GM23338 (cell line): ENCODE data around the gene ATP6V1F. TPM values are rescaled to one million over a fixed set of nuclear protein-coding genes. Genes with fewer than 3 reads are reported as not detected.
A peak's percentile ranks its signal among the peaks of the same experiment; 100 is the strongest.

ENCODE experiments used
- ATAC-seq: fragments of 200-7000 bp; cut with Tn5 transposase; 3 replicates; pipeline ENCODE4 v1.9.1; 2020
- DNase-seq: peaks from one replicate; pipeline ENCODE4 v3.0.0-alpha.2; 2015; ENCODE audit warnings: low spot score
- H2AFZ ChIP-seq: fragments of 200-600 bp; sonication (generic); 2 replicates; pipeline ENCODE4 v1.8.0; 2016; ENCODE audit warnings: antibody characterized with exemption, mild to moderate bottlenecking, moderate library complexity
- H3F3A ChIP-seq: fragments of 200-600 bp; sonication (generic); replicated peaks from 2 replicates; pipeline ENCODE4 v1.8.0; 2017; ENCODE audit warnings: antibody characterized with exemption, mixed run types, low read depth
- H3K27ac ChIP-seq: fragments of 200-600 bp; sonication (generic); 2 replicates; pipeline ENCODE4 v1.6.1; 2016; ENCODE audit warnings: low read depth
- H3K27me3 ChIP-seq: fragments of 200-600 bp; sonication (generic); 2 replicates; pipeline ENCODE4 v1.8.0; 2016; ENCODE audit warnings: mild to moderate bottlenecking, mixed run types, moderate library complexity; ENCODE audit not compliant: insufficient read depth
- H3K36me3 ChIP-seq: fragments of 200-600 bp; sonication (generic); 2 replicates; pipeline ENCODE4 v1.8.0; 2016; ENCODE audit warnings: mild to moderate bottlenecking; ENCODE audit not compliant: insufficient read depth
- H3K4me1 ChIP-seq: fragments of 200-600 bp; sonication (generic); 2 replicates; pipeline ENCODE4 v1.8.0; 2016; ENCODE audit warnings: mild to moderate bottlenecking, moderate library complexity; ENCODE audit not compliant: insufficient read depth
- H3K4me2 ChIP-seq: fragments of 200-600 bp; sonication (generic); 2 replicates; pipeline ENCODE4 v1.7.1; 2017; ENCODE audit warnings: mixed run types
- H3K4me3 ChIP-seq: fragments of 200-600 bp; sonication (generic); 2 replicates; pipeline ENCODE4 v1.6.1; 2016; ENCODE audit warnings: mixed run types
- H3K79me2 ChIP-seq: fragments of 200-600 bp; sonication (generic); replicated peaks from 2 replicates; pipeline ENCODE4 v1.8.0; 2017; ENCODE audit warnings: mild to moderate bottlenecking; ENCODE audit not compliant: insufficient read depth
- H3K9me2 ChIP-seq: fragments of 200-600 bp; sonication (generic); 2 replicates; pipeline ENCODE4 v1.8.0; 2017; ENCODE audit not compliant: insufficient read depth
- H4K20me1 ChIP-seq: fragments of 200-600 bp; sonication (generic); replicated peaks from 2 replicates; pipeline ENCODE4 v1.8.0; 2017; ENCODE audit warnings: mild to moderate bottlenecking; ENCODE audit not compliant: insufficient read depth
- H3K27ac Mint-ChIP-seq: 2 replicates; pipeline ENCODE4 v1.8.0; 2020; ENCODE audit warnings: inconsistent platforms, mild to moderate bottlenecking, moderate library complexity, mixed read lengths
- H3K27me3 Mint-ChIP-seq: 3 replicates; pipeline ENCODE4 v1.8.0; 2022; ENCODE audit warnings: low read depth, mild to moderate bottlenecking, moderate library complexity, mixed read lengths, inconsistent platforms; ENCODE audit not compliant: insufficient read depth, poor library complexity
- H3K36me3 Mint-ChIP-seq: 3 replicates; pipeline ENCODE4 v1.8.0; 2021; ENCODE audit warnings: low read depth, mild to moderate bottlenecking, inconsistent platforms, moderate library complexity, mixed read lengths
- H3K4me1 Mint-ChIP-seq: 3 replicates; pipeline ENCODE4 v1.8.0; 2020; ENCODE audit warnings: mild to moderate bottlenecking, inconsistent platforms, mixed read lengths
- H3K4me3 Mint-ChIP-seq: 3 replicates; pipeline ENCODE4 v1.8.0; 2021; ENCODE audit warnings: moderate library complexity, mild to moderate bottlenecking, inconsistent platforms, mixed read lengths
- H3K9me3 Mint-ChIP-seq: 3 replicates; pipeline ENCODE4 v1.8.0; 2020; ENCODE audit warnings: moderate library complexity, mild to moderate bottlenecking, inconsistent platforms, mixed read lengths
- NANOG ChIP-seq: IDR thresholded peaks from 2 replicates; pipeline ENCODE4 v1.6.1; 2016; ENCODE audit warnings: antibody characterized with exemption, borderline replicate concordance
- ZNF331 ChIP-seq: fragments of 250-450 bp; sonication (Bioruptor Pico); IDR thresholded peaks from 2 replicates; pipeline ENCODE4 v1.5.0; 2020; ENCODE audit warnings: low read depth, mild to moderate bottlenecking, moderate library complexity
- ZNF462 ChIP-seq: fragments of 250-450 bp; sonication (Bioruptor Pico); IDR thresholded peaks from 2 replicates; pipeline ENCODE4 v1.5.0; 2020; ENCODE audit warnings: mild to moderate bottlenecking, moderate library complexity
- polyA plus RNA-seq: library from polyadenylated mRNA; unstranded; fragments of >200 nt; fragmentation: Nextera tagmentation; extraction: Ambion mirVana; gene quantifications from 2 replicates; pipeline ENCODE4 v1.2.1, GENCODE V29; 2016
- total RNA-seq: library from RNA; depleted of rRNA; stranded (reverse); fragments of >200 nt; shearing (Covaris generic); gene quantifications from 2 replicates; pipeline ENCODE4 v1.2.3, GENCODE V29; 2014
- TF ChIP-seq, protein P1 (sequence below): IDR thresholded peaks from 2 replicates; pipeline ENCODE4 v1.6.1; 2016; ENCODE audit warnings: antibody characterized with exemption
- TF ChIP-seq, protein P2 (sequence below), 2 experiments: fragments of 200-600 bp in 1 of 2; sonication (generic) in 1 of 2; conservative IDR thresholded peaks; 2 replicates each; pipeline versions ENCODE4 v1.5.1 to v1.6.1; 2016 to 2017; ENCODE audit warnings: antibody characterized with exemption in 2 of 2, low read depth in 2 of 2, mild to moderate bottlenecking in 2 of 2, moderate library complexity in 1 of 2

The ATP6V1F gene
- total and polyA plus RNA-seq, 2 experiments from 2014 or later = 66.5 to 271 TPM

GRCh38 chr7:128887169-128888038 is 24.7 kb downstream of the ATP6V1F start:
- Mint-ChIP-seq H3K4me1 (no peaks in the 10 kb centered on the region; the same call in 1 of the 3 replicates), H3K9me3 (peaks cover 3% of the 10 kb centered on the region; the same call in 1 of the 3 replicates), H3K36me3 (no peaks in the 10 kb centered on the region), H3K27ac (no peak overlapping the region), H3K27me3 (peaks cover 23% of the 10 kb centered on the region), H3K4me3 (no peak overlapping the region)
- peaks cover 10% of the 10 kb centered on the region; the same call in 1 of the 2 replicates for H3K27me3 ChIP-seq
- H2AFZ ChIP-seq = no peak overlapping the region
- H3K27ac ChIP-seq = no peak overlapping the region
- no peaks in the 10 kb centered on the region for H3K79me2 ChIP-seq
- DNase-seq = no peak
- peaks cover 12% of the 10 kb centered on the region; the same call in 1 of the 2 replicates for H3K4me1 ChIP-seq
- no peak overlapping the region for H3K4me2 ChIP-seq
- no peaks in the 10 kb centered on the region for H4K20me1 ChIP-seq
- no peak overlapping the region for H3K4me3 ChIP-seq
- H3K36me3 ChIP-seq = no peaks in the 10 kb centered on the region
- TF ChIP-seq, protein P1, sequence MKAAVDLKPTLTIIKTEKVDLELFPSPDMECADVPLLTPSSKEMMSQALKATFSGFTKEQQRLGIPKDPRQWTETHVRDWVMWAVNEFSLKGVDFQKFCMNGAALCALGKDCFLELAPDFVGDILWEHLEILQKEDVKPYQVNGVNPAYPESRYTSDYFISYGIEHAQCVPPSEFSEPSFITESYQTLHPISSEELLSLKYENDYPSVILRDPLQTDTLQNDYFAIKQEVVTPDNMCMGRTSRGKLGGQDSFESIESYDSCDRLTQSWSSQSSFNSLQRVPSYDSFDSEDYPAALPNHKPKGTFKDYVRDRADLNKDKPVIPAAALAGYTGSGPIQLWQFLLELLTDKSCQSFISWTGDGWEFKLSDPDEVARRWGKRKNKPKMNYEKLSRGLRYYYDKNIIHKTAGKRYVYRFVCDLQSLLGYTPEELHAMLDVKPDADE = no peak
- 0 out of 2 replicates have a peak, but pooled peaks cover 7% of the 10 kb centered on the region for H3F3A ChIP-seq
- ATAC-seq = no peak
- no peaks in the 10 kb centered on the region for H3K9me2 ChIP-seq

- Histone ChIP-seq H3K79me2 (no peaks in the 10 kb centered on the region), H3F3A (0 out of 2 replicates have a peak, but pooled peaks cover 7% of the 10 kb centered on the region), H3K27me3 (peaks cover 10% of the 10 kb centered on the region; the same call in 1 of the 2 replicates), H2AFZ (no peak overlapping the region), H3K36me3 (no peaks in the 10 kb centered on the region), H3K9me2 (no peaks in the 10 kb centered on the region), H4K20me1 (no peaks in the 10 kb centered on the region), H3K4me2 (peak overlapping the region; percentile 32; the same call in 1 of the 2 replicates), H3K4me3 (no peak overlapping the region), H3K4me1 (peaks cover 12% of the 10 kb centered on the region; the same call in 1 of the 2 replicates), H3K27ac (no peak overlapping the region)
- DNase-seq (no peak), ATAC-seq (no peak)
- H3K36me3 Mint-ChIP-seq = no peaks in the 10 kb centered on the region
- no peaks in the 10 kb centered on the region; the same call in 1 of the 3 replicates for H3K4me1 Mint-ChIP-seq
- H3K4me3 Mint-ChIP-seq = no peak overlapping the region
- H3K9me3 Mint-ChIP-seq = peaks cover 3% of the 10 kb centered on the region; the same call in 1 of the 3 replicates
- H3K27ac Mint-ChIP-seq = no peak overlapping the region
- H3K27me3 Mint-ChIP-seq = peaks cover 23% of the 10 kb centered on the region
- TF ChIP-seq, protein P2, sequence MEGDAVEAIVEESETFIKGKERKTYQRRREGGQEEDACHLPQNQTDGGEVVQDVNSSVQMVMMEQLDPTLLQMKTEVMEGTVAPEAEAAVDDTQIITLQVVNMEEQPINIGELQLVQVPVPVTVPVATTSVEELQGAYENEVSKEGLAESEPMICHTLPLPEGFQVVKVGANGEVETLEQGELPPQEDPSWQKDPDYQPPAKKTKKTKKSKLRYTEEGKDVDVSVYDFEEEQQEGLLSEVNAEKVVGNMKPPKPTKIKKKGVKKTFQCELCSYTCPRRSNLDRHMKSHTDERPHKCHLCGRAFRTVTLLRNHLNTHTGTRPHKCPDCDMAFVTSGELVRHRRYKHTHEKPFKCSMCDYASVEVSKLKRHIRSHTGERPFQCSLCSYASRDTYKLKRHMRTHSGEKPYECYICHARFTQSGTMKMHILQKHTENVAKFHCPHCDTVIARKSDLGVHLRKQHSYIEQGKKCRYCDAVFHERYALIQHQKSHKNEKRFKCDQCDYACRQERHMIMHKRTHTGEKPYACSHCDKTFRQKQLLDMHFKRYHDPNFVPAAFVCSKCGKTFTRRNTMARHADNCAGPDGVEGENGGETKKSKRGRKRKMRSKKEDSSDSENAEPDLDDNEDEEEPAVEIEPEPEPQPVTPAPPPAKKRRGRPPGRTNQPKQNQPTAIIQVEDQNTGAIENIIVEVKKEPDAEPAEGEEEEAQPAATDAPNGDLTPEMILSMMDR (conservative IDR thresholded peaks at IDR 0.05; ENCODE audit: low read depth in 2 of 2) = no peak
- TF ChIP-seq NANOG = no peak
- no peak for TF ChIP-seq ZNF331 (CRISPR knock-in tag)
- no peak for TF ChIP-seq ZNF462 (CRISPR knock-in tag)
- TF ChIP-seq, protein P1 = no peak
These were observed 25.5 kb downstream of the ATP6V1F start for GRCh38 chr7:128888039-128888755.
